Stimulated activated CD4-positive, alpha-beta T cell treated with anti-CD3 and anti-CD28 coated beads, Interleukin-2, amount 100 ng/mL, for 48 hours (primary cell): ENCODE results near the gene SSUH2.
"Not testable (repeated sequence)": the region's sequence is repeated elsewhere in the genome, so short reads cannot be mapped to it uniquely, and the experiment has no call there.

Source experiments
- DNase-seq, 2 donors: peaks; one replicate each; pipeline ENCODE4 v3.0.0-alpha.2; 2020

SSUH2 gene

DNA sequence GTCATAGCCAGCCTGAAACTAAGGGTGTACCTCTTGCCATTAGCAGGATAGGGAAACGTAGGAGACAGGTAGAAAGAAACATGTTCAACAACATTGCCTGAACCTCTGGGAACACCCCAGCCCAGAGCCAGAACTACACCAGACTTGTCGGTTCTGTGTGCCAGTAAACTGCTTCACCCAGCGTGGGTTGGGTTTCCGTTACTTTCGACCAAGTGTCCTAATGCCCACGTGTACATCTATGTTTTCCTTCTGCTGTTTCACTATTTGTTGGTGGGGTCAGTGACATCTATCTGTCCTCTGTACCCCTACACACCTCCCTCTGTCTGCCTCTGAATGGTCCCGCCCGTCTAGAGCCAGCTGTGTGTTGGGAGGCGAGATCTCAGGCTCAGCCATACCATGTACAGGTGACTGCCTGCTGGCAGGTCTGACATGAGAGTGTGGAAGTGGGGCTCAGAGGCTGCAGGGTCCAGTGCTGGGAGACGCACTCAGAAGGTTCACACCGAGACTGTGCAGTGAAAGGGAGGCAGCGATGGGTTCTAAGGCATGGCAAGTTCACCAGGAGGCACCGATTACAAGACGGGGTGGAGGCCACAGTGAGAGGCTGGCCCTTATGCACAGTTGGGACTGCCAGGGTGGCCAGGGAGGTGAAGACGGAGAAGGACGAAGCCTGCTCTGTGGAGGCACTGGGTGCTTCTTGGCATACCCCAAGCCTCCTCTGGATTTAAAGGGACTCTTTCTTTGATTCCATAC, 36.4 kb downstream of the SSUH2 start:
- DNase-seq: no peak

DNA sequence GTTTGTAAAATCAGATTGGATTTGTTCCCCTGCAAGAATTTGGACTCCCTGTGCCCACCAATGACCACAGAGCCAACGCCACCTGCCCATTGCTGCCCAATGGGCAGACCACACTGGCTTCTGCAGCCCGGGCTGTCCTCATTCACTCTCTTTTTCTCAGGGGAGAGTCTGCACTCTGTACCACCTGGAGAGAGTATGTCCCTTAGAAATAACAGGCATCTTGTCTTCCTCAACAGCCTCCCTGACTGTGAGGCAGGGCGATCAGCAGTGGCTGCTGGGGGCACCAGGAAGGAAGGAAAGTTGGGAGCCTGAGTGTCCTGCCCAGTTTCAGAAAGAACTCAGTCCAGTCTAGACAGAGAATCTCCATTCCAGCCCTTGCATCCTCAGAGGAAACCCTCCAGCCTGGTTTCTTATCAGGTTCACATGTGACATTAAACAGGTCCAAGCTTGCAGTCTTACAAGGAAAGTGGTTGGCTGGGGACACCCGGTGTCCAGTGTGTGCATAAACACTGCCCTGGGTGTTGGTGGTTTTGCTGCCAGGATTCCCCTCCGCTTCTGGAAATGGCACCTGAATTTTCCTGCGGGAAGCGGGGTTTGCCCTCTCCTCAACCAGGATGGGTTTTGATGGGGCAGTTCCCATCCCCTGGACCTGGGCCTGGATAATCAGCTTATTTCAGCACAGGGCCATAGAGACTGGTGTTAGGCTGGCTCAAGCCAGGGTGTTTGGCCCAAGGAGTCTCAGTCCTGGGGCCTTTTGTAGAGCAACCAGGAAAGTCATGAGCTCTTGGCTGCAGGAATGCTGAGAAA, 37.2 kb downstream of the SSUH2 start:
- DNase-seq: no peak

GRCh38 chr3:8606701-8607231, 37.8 kb downstream of the SSUH2 start:
- no peak for DNase-seq

DNA sequence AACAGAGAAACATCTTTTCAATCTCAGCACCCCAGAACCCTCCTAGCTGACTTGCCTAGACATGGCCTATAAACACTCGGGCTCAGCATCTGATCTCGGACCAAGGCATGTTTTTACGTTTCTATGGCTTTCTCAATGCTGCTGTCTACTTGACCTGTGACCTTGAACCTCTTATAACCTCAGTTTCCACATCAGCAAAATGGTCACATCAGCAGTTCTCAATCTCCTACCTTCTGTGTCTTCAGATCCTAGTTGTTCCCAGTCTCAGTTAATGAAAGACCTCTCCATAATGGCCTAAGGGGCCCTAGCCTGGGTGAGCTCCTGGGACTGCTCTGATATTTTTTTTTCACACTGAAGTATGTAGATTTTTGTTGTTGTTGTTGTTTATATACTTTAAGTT, 39.6 kb downstream of the SSUH2 start:
- no peak for DNase-seq

- DNase-seq: no peak
Measured at GRCh38 chr3:8604006-8604405, 40.6 kb downstream of the SSUH2 start.

DNA sequence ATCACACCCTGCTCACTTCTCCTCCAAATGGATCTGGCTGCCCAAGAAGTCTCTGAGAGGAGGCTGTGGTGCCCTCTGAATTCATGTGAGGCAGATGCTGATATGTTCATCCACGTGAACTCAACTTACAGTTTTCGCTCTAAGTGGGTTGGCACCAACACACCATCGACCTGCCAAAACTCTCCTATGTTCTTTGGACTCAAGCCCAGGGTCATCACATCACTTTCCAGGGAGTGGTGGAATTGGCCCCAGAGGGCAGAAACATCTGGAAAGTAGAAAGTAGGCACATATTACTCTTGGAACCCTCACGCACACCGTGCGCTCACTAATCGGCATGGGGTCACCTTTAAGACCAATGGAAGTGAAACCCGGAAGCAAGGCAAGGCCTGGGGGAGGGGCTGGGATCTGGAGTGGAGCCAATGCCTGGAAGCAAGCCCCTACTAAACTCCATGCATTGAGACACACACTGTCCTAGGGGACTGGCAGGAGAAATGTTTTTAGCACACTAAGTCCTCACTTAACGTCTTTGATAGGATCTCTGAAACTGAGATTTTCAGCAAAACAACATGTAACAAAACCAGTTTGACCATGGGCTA, 41.4 kb downstream of the SSUH2 start:
- no peak for DNase-seq

DNA sequence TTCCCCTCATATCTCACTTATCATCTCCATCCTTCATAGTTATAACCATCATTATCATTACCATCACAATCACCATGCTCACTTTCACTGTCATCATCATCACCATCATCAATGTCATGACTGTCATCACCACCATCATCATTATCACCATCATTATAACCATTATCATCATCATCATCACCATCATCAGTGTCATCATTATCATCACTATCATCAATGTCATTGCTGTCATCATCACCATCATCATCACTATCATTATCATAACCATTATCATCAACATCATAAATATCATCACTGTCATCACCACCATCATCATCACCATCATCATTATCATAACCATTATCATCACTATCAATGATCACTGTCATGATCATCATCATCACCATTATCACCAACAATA, 44.1 kb downstream of the SSUH2 start:
- no peak for DNase-seq

DNA sequence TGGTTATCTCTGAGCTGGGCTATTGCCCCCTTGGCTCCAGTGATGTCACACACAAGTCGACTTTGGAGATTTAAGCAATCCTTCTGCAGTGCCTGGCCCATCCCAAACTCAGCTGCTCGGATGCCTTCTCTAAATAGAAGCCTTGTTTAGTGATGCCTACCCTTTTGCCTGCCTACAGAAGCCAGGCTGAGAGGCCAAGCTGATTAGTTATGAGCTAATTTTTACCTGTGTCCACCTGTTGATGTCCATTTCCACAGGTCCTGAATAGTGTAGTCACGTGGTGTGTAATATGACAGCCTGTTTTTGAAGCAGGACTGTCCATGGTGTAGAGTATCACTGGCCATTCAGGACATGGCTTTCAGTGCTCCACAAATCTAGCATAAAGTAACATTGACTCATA, 45.5 kb downstream of the SSUH2 start:
- DNase-seq: no peak

GRCh38 chr3:8597219-8597853, 47.3 kb downstream of the SSUH2 start:
- DNase-seq: no peak

DNA sequence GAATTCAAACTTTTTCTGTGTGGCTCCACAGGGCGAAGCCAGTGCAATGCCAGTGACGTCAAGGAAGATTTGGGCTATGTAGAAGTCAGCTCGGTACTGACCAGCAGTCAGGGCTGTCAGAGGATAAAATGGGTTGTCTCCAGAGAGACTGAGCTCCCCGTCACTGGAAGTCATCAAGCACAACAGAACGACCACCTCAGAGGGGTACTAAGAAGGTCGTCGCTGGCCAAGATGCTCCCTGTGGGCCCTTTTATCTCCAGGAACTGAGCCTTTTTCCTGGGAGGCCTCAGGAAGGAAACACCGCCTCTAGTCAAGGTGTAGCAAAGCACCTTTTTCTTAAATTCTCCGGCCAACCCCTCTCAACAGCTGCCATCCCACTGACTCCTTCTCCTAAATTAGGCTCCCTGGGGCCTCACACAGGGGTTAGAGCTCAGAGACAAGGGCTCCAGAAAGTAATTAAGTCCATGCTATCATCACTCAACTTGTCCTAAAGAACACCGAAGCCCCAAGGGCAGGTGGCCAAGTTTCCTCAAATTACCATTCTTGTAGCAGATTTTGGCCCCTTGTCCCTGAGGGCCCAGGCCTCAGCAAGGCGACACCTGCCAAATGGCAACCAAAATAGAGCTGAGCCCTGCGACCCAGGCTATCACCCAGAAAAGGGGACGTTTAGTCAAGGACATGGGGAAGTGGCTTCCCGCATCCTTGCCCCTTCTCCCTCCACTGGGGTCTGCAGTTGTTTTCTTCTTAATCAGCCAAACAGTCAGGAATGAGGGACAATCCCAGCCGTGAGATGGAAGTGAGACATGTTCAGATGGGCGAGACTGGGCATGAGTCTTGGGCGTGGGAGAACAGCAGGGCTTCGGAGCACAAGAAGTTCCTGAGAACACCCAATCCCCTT, 48.0 kb downstream of the SSUH2 start:
- DNase-seq: no peak

DNA sequence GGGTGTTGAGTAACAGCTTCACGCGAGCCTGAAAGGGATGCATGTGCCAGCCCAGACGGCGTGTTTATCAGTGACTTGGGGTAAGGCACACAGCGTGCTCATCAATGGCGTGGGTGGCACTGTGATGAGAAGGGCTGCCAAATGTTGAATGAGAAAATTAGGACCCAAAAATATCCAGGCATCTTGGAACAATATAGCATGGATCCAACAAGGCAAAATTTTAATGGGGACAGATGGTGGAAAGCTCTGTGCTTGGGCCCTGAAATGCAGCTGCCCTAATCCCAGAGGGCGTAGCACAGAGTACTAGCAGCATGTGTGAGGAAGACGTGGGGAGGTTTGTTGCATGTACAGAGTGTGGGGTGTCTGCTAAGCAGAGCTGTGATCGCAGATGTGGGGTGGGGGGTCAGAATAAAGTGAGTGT, 48.9 kb downstream of the SSUH2 start:
- no peak for DNase-seq

- no peak for DNase-seq
Measured at GRCh38 chr3:8595252-8595651, 49.3 kb downstream of the SSUH2 start.

GRCh38 chr3:8593021-8593827, 51.4 kb downstream of the SSUH2 start:
- DNase-seq: no peak

DNA sequence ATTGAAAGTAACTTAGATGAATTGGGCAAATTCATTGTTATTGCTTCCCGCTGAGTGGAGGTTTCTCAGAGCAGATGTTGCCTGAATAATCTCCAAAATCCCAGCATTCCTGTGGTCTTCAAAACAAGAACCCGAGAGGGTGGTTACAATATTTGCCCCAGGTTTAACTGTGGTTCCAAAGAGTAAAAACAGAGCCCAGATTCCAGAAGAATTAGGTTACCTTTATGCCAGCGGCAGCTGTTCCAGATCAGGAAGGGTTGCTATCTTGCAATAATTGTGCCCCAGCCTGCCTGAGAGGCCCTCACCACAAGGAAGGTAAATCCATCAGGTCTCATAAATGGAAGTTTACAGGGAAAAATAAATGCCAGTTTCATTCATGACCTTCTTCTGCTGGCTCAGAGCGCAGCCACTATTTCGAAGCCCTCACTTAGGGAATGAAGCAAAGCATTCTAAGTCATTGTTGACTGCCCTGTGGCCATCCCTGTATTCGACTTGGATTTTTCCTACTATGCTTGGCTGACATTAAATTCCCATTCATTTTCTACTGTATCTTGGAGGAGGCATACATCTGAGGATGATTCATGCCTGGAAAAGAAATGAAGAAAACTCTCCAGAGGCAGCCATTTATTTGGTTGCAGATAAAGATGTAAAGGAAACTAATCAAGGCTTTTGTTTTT, 54.6 kb downstream of the SSUH2 start:
- no peak for DNase-seq

GRCh38 chr3:8584661-8585060, 59.9 kb downstream of the SSUH2 start:
- no peak for DNase-seq

DNA sequence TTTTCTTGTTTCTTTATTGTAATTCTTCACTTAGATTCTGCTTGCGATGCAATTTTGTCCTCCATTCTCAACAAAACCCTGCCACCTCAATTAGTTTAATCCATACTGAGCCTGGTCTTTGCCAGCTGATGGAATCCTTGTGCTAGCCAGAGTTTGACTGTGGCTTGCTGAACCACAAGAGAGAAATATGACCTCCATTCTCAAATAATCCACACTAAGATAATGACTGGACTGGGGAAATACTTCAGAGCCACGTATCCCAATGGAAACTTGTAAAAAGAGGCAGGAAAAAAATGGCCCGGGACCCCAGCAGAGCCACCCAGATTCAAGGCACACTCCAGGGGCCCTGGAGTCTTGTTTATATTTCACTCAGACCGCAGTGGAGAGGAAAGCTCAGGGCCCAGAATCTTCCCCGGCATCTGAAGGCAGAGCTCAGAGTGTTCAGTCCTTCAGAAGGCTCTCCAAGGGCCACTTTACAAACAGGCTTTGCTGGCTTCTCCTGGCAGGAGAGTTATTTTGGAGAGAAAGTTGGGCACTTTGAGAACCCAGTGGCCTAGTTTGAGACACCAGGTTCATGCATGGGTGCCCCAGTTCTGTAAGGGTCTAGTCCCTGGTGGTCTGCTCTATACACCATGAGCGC, 62.7 kb downstream of the SSUH2 start:
- no peak for DNase-seq

GRCh38 chr3:8581373-8581772, 63.2 kb downstream of the SSUH2 start:
- no peak for DNase-seq

- not testable (repeated sequence) for DNase-seq
Measured at GRCh38 chr3:8580434-8580833, 64.2 kb downstream of the SSUH2 start.

DNA sequence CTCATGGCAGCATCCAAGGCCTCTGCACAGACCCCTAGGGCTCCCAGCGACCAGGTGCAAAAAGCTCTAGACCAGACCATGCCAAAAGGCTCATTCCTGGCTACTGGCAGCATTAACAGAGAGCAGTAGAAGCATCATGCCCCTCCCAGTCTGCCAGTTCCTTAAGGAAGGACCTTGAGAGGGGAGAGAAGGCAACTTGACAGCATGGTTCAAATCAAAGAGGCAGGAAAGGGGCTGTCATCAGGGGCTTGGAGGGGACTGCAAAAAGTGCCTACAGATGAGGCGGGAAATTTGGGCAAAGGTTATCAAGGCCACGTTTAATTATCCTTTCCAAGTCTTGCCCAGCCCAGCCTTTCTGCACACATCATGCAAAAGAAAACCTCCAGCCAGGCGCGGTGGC, 64.7 kb downstream of the SSUH2 start:
- no peak for DNase-seq

- DNase-seq: no peak
Measured at GRCh38 chr3:8579096-8579495, 65.5 kb downstream of the SSUH2 start.
